Trophoblast cell (in vitro differentiated cells and primary cell): ENCODE measurements around the gene HNRNPU.

Source experiments
- DNase-seq, 2 donors: peaks; one replicate each; pipeline ENCODE4 v3.0.0-alpha.2; 2016
- H2AFZ ChIP-seq: 2 replicates; pipeline ENCODE4 v1.6.1; 2013; ENCODE audit warnings: low read length, moderate library complexity, mild to moderate bottlenecking; ENCODE audit not compliant: insufficient read depth, poor library complexity
- H2AK5ac ChIP-seq: 2 replicates; pipeline ENCODE4 v1.6.1; 2013; ENCODE audit warnings: mild to moderate bottlenecking, low read length
- H2BK120ac ChIP-seq: 2 replicates; pipeline ENCODE4 v1.6.1; 2013; ENCODE audit warnings: low read length, mild to moderate bottlenecking, moderate library complexity; ENCODE audit not compliant: insufficient read depth, poor library complexity
- H2BK12ac ChIP-seq: 2 replicates; pipeline ENCODE4 v1.6.1; 2013; ENCODE audit warnings: mild to moderate bottlenecking, low read length, moderate library complexity
- H2BK5ac ChIP-seq: 2 replicates; pipeline ENCODE4 v1.6.1; 2013; ENCODE audit warnings: low read length, low read depth, moderate library complexity, mild to moderate bottlenecking; ENCODE audit not compliant: poor library complexity
- H3K14ac ChIP-seq: 2 replicates; pipeline ENCODE4 v1.6.1; 2013; ENCODE audit warnings: mild to moderate bottlenecking, low read length
- H3K18ac ChIP-seq: 2 replicates; pipeline ENCODE4 v1.6.1; 2013; ENCODE audit warnings: mild to moderate bottlenecking, low read length
- H3K23ac ChIP-seq: 2 replicates; pipeline ENCODE4 v1.6.1; 2013; ENCODE audit warnings: low read length
- H3K27ac ChIP-seq: 2 replicates; pipeline ENCODE4 v1.5.1; 2013; ENCODE audit warnings: low read depth, mild to moderate bottlenecking, inconsistent platforms, low read length, moderate library complexity
- H3K27me3 ChIP-seq: 2 replicates; pipeline ENCODE4 v1.6.1; 2013; ENCODE audit warnings: inconsistent platforms, mild to moderate bottlenecking, low read length, moderate library complexity; ENCODE audit not compliant: insufficient read depth
- H3K36me3 ChIP-seq, 2 experiments: 1 replicate in 1 of 2; 2 replicates in 1 of 2; pipeline ENCODE4 v1.6.1; 2013; ENCODE audit warnings: low read length in 2 of 2, mild to moderate bottlenecking in 2 of 2, moderate library complexity in 1 of 2; ENCODE audit not compliant: insufficient read depth in 2 of 2, control insufficient read depth in 1 of 2
- H3K4ac ChIP-seq: 2 replicates; pipeline ENCODE4 v1.6.1; 2013; ENCODE audit warnings: low read depth, mild to moderate bottlenecking, low read length, moderate library complexity
- H3K4me1 ChIP-seq, 2 experiments: 1 replicate in 1 of 2; 2 replicates in 1 of 2; pipeline ENCODE4 v1.6.1; 2013; ENCODE audit warnings: low read length in 2 of 2, mild to moderate bottlenecking in 2 of 2, moderate library complexity in 1 of 2; ENCODE audit not compliant: insufficient read depth in 2 of 2, control insufficient read depth in 1 of 2
- H3K4me2 ChIP-seq: 2 replicates; pipeline ENCODE4 v1.6.1; 2013; ENCODE audit warnings: inconsistent platforms, mild to moderate bottlenecking, low read length, moderate library complexity
- H3K4me3 ChIP-seq: 2 replicates; pipeline ENCODE4 v1.5.1; 2013; ENCODE audit warnings: mild to moderate bottlenecking, low read depth, low read length, inconsistent platforms
- H3K79me1 ChIP-seq: one replicate; pipeline ENCODE4 v1.6.1; 2013; ENCODE audit warnings: low read length
- H3K79me2 ChIP-seq: 2 replicates; pipeline ENCODE4 v1.6.1; 2013; ENCODE audit warnings: low read length, mild to moderate bottlenecking; ENCODE audit not compliant: control insufficient read depth, insufficient read depth, poor library complexity
- H3K9ac ChIP-seq: 2 replicates; pipeline ENCODE4 v1.6.1; 2013; ENCODE audit warnings: mild to moderate bottlenecking, low read length
- H3K9me3 ChIP-seq: 2 replicates; pipeline ENCODE4 v1.6.1; 2013; ENCODE audit warnings: low read depth, mild to moderate bottlenecking, control low read depth, inconsistent platforms, low read length; ENCODE audit not compliant: insufficient read depth
- H4K12ac ChIP-seq: 2 replicates; pipeline ENCODE4 v1.6.1; 2013; ENCODE audit warnings: low read depth, mild to moderate bottlenecking, low read length, moderate library complexity
- H4K8ac ChIP-seq: 2 replicates; pipeline ENCODE4 v1.6.1; 2013; ENCODE audit warnings: low read depth, mild to moderate bottlenecking, low read length, moderate library complexity
- H4K91ac ChIP-seq: one replicate; pipeline ENCODE4 v1.6.1; 2013; ENCODE audit warnings: low read depth, mild to moderate bottlenecking, low read length, moderate library complexity
- WGBS: extraction: QIAGEN DNeasy Blood & Tissue Kit; methylation state at CpG from one replicate; pipeline ENCODE4 v1.1.7; 2013; ENCODE audit warnings: missing lambda C conversion rate; ENCODE audit not compliant: insufficient read length, insufficient coverage; ENCODE audit errors: extremely low coverage; 5-methylcytosine and 5-hydroxymethylcytosine counted together

HNRNPU gene

DNA sequence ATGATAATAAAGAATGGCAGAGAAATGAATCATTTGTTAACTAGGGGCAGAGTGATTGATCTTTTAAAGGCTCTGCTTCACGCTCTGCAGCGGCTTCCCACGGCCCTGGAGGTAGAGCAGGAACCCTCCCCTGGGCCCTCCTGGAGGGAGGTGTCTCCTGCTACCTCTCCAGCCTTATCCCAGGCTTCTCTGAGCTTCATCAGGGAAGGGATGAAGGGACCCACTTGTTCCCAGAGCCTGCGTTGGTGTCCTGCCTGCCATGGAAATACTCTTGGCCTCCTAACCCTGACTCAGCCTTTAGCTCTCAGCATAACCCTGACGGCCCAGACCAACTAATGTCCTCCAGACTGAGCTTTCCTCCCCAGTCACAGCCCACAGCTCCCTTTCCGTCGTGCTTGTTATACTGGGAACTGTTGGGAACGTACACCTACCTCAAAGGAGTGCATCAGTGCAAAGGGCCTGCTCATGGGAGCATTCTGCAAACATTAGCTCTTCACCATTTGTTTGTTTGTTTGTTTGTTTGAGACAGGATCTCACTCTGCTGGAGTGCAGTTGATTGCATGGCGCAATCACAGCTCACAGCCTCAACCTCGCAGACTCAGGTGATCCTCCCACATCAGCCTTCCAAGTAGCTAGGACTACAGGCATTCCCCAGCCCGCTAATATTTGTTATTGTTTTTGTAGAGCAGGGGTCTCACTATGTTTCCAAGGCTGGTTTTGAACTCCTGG is 17.4 kb upstream of the HNRNPU start:
- no peak overlapping the region for H3K4me3 ChIP-seq
- H3K9me3 ChIP-seq = no peaks in the 10 kb centered on the region
- H4K91ac ChIP-seq = no peak overlapping the region
- DNase-seq = peak; percentile 55 to 61
- no peak overlapping the region for H4K12ac ChIP-seq
- H3K27ac ChIP-seq = no peak overlapping the region
- no peak overlapping the region for H3K14ac ChIP-seq
- no peak overlapping the region for H3K4me2 ChIP-seq
- H2BK5ac ChIP-seq = no peak overlapping the region
- no peak overlapping the region for H3K4ac ChIP-seq
- no peaks in the 10 kb centered on the region for H3K79me1 ChIP-seq
- no peak overlapping the region for H3K9ac ChIP-seq
- H3K18ac ChIP-seq = no peak overlapping the region
- H3K4me1 ChIP-seq = no peaks in the 10 kb centered on the region
- no peak overlapping the region for H2AFZ ChIP-seq
- no peaks in the 10 kb centered on the region for H3K36me3 ChIP-seq
- no peaks in the 10 kb centered on the region for H3K27me3 ChIP-seq
- no peak overlapping the region for H2BK120ac ChIP-seq
- H3K79me2 ChIP-seq = no peaks in the 10 kb centered on the region
- H4K8ac ChIP-seq = no peak overlapping the region
- H2AK5ac ChIP-seq = no peak overlapping the region
- no peak overlapping the region for H3K23ac ChIP-seq
- no CpG with 5 or more reads among the region's 11 CpGs for WGBS
- no peak overlapping the region for H2BK12ac ChIP-seq

DNA sequence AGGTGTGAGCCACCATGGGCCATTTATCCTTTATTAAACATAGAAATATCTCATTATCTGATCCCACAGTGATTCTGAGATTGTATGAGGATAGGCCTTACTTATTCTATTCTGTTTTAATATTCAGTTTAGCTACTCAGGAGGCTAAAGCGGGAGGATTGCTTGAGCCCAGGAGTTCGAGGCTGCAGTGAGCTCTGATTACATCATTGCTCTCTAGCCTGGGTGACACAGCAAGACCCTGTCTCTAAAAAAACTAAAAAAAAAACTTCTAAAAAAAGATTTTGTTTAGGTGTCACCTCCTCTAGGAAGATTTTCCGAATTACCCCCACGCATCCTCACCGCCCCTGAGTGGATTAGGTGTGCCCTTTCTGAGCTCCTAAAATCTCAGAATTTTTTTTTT is 14.3 kb upstream of the HNRNPU start:
- H2AK5ac ChIP-seq = no peak overlapping the region
- no peaks in the 10 kb centered on the region for H3K27me3 ChIP-seq
- H3K14ac ChIP-seq = no peak overlapping the region
- no peak overlapping the region for H2BK12ac ChIP-seq
- no peak overlapping the region for H3K23ac ChIP-seq
- H4K8ac ChIP-seq = no peak overlapping the region
- no peak overlapping the region for H3K9ac ChIP-seq
- H3K9me3 ChIP-seq = no peaks in the 10 kb centered on the region
- no CpG with 5 or more reads among the region's 5 CpGs for WGBS
- H3K36me3 ChIP-seq = no peaks in the 10 kb centered on the region
- H3K27ac ChIP-seq = no peak overlapping the region
- no peak overlapping the region for H4K12ac ChIP-seq
- H3K4me3 ChIP-seq = no peak overlapping the region
- H3K79me2 ChIP-seq = no peaks in the 10 kb centered on the region
- no peaks in the 10 kb centered on the region for H3K4me1 ChIP-seq
- no peak overlapping the region for H4K91ac ChIP-seq
- H3K18ac ChIP-seq = no peak overlapping the region
- H2AFZ ChIP-seq = no peak overlapping the region
- H2BK5ac ChIP-seq = no peak overlapping the region
- no peak overlapping the region for H3K4me2 ChIP-seq
- no peak overlapping the region for H3K4ac ChIP-seq
- H3K79me1 ChIP-seq = no peaks in the 10 kb centered on the region
- no peak overlapping the region for H2BK120ac ChIP-seq
- no peak for DNase-seq

DNA sequence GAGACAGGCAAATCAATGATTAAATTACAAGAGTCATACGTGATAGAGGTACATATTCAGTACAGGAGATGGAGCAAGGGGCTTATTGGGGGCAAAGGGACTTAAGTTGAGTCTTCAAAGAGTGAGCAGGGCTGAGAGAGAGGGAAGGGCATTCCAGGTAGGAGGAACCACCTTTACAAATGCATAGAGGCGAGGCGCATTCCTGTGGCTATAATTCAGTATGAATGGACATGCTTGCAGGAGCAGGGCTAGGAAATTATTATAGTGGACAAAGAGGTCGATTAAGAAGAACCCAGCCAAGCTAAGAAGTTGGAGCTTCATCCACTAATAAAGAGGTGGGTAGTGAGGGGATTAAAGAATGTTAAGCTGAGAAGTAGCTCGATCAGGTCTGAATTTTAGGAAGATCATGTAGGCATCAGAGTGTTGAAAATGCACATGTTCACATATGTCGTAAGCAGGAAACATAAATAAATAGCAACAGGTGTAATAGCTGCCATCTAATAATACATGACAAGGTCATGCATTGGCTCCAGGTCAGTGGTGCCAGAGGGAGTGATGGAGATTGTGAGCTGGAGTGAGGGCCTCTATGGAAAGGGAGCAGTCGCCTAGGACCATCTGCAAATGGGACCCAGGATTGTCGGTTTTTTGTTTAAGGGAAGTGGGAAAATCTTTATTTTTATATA is 12.0 kb upstream of the HNRNPU start:
- Histone ChIP-seq H3K23ac (no peak overlapping the region), H3K4me2 (no peak overlapping the region), H3K4me3 (no peak overlapping the region), H4K8ac (no peak overlapping the region), H3K9ac (no peak overlapping the region), H3K4ac (no peak overlapping the region), H3K79me1 (no peaks in the 10 kb centered on the region), H3K14ac (no peak overlapping the region), H3K27me3 (no peaks in the 10 kb centered on the region), H3K18ac (no peak overlapping the region), H4K12ac (no peak overlapping the region), H3K79me2 (no peaks in the 10 kb centered on the region), H2AK5ac (no peak overlapping the region), H2BK120ac (no peak overlapping the region), H3K9me3 (no peaks in the 10 kb centered on the region), H2BK12ac (no peak overlapping the region), H3K27ac (no peak overlapping the region), H3K4me1 (no peaks in the 10 kb centered on the region), H3K36me3 (no peaks in the 10 kb centered on the region), H2BK5ac (no peak overlapping the region), H2AFZ (no peak overlapping the region), H4K91ac (no peak overlapping the region)
- peak; percentile 33 to 44 for DNase-seq
- no CpG with 5 or more reads among the region's 8 CpGs for WGBS

DNA sequence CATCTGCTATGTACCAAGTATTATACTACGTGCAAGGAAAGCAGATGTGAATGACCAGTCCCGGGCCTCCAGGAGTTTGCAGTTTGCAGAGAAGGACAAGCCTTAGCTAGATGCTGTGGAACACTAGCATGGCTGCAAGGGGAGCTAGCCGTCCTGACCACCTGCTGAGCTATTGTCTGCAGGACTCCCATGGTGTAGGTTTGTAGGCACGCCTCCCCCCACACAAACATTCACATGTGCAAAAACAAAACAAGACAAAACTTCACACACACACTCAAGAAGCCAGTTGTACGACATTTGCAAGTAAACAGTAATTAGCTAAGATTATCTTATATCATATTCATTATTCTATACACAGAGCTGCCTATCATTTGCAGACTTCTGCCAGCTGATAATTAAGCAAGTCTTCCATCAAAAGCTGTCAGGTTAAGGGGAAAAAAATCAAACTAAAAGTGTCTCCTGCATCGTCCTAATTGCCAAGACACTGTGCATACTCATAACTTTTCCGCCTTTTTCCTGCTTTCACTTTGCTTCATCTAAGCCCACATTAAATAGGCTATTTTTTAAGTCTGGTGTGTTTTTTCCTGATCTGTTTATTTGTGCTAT is 10.7 kb upstream of the HNRNPU start:
- Histone ChIP-seq H3K79me2 (no peaks in the 10 kb centered on the region), H3K4me2 (no peak overlapping the region), H3K27me3 (no peaks in the 10 kb centered on the region), H2BK12ac (no peak overlapping the region), H3K9me3 (no peaks in the 10 kb centered on the region), H3K4ac (no peak overlapping the region), H4K8ac (no peak overlapping the region), H2AFZ (no peak overlapping the region), H4K91ac (no peak overlapping the region), H3K18ac (no peak overlapping the region), H2AK5ac (no peak overlapping the region), H4K12ac (no peak overlapping the region), H2BK5ac (no peak overlapping the region), H3K27ac (no peak overlapping the region), H3K4me3 (no peak overlapping the region), H3K36me3 (no peaks in the 10 kb centered on the region), H3K4me1 (no peaks in the 10 kb centered on the region), H3K79me1 (no peaks in the 10 kb centered on the region), H3K23ac (no peak overlapping the region), H3K9ac (no peak overlapping the region), H2BK120ac (no peak overlapping the region), H3K14ac (no peak overlapping the region)
- no CpG with 5 or more reads among the region's 7 CpGs for WGBS
- no peak for DNase-seq
